ENCODE measurements around the gene NDUFAF8. TPM values are rescaled to one million over a fixed set of nuclear protein-coding genes. Genes with fewer than 3 reads are reported as not detected.

NDUFAF8 gene
- polyA plus RNA-seq, 1 donor from 2014 or later: 76.4 TPM

GRCh38 chr17:81286491-81287145 lies 47.5 kb downstream of the NDUFAF8 start:
- H2AFZ ChIP-seq (ENCODE audit: low read depth, low read length): no peak overlapping the region
- H4K20me1 ChIP-seq (ENCODE audit: insufficient read depth): no peaks in the 10 kb centered on the region
- no peak overlapping the region for H3K27ac ChIP-seq (ENCODE audit: low read length)
- no peaks in the 10 kb centered on the region for H3K27me3 ChIP-seq (ENCODE audit: insufficient read depth, low read depth, low read length)
- H3K9me3 ChIP-seq (ENCODE audit: low read length): no peaks in the 10 kb centered on the region
- H3K79me2 ChIP-seq (replicated peaks; ENCODE audit: insufficient read depth, low read length): peaks cover 5% of the 10 kb centered on the region
- no peak overlapping the region for H3K9ac ChIP-seq (ENCODE audit: low read length)
- H3K4me3 ChIP-seq (ENCODE audit: low read length): no peak overlapping the region
- H3K9me2 ChIP-seq (ENCODE audit: insufficient read depth, low read length): no peaks in the 10 kb centered on the region
- no peak for TF ChIP-seq EP300 (conservative IDR thresholded peaks at IDR 0.05; ENCODE audit: poor library complexity, severe bottlenecking)
- H3F3A ChIP-seq (ENCODE audit: insufficient read depth, low read length, poor library complexity, severe bottlenecking): no peaks in the 10 kb centered on the region
- no peak overlapping the region for H3K4me2 ChIP-seq (ENCODE audit: low read length)
- H3K36me3 ChIP-seq (ENCODE audit: insufficient read depth, low read length): no peaks in the 10 kb centered on the region

- no peaks in the 10 kb centered on the region for H3K36me3 ChIP-seq (ENCODE audit: insufficient read depth, low read length)
Measured at GRCh38 chr17:81287152-81287551, 48.0 kb downstream of the NDUFAF8 start.

More at GRCh38 chr17:81287152-81287551, 48.0 kb downstream of the NDUFAF8 start:
- Histone ChIP-seq H3K27me3 (ENCODE audit: insufficient read depth, low read depth, low read length) (no peaks in the 10 kb centered on the region), H4K20me1 (ENCODE audit: insufficient read depth) (no peaks in the 10 kb centered on the region), H3K4me2 (ENCODE audit: low read length) (no peak overlapping the region), H3K27ac (ENCODE audit: low read length) (no peak overlapping the region), H2AFZ (ENCODE audit: low read depth, low read length) (no peak overlapping the region), H3F3A (ENCODE audit: insufficient read depth, low read length, poor library complexity, severe bottlenecking) (no peaks in the 10 kb centered on the region), H3K9me2 (ENCODE audit: insufficient read depth, low read length) (no peaks in the 10 kb centered on the region), H3K4me3 (ENCODE audit: low read length) (no peak overlapping the region), H3K79me2 (replicated peaks; ENCODE audit: insufficient read depth, low read length) (peaks cover 5% of the 10 kb centered on the region), H3K9ac (ENCODE audit: low read length) (no peak overlapping the region), H3K9me3 (ENCODE audit: low read length) (no peaks in the 10 kb centered on the region)
- TF ChIP-seq RAD21 (conservative IDR thresholded peaks at IDR 0.05) (no peak), EP300 (conservative IDR thresholded peaks at IDR 0.05; ENCODE audit: poor library complexity, severe bottlenecking) (no peak), CTCF (IDR thresholded peaks at IDR 0.05; ENCODE audit: poor library complexity, severe bottlenecking) (no peak), SMC3 (conservative IDR thresholded peaks at IDR 0.05; ENCODE audit: poor library complexity) (no peak), TAF1 (IDR thresholded peaks at IDR 0.05; ENCODE audit: low read depth) (no peak), EZH2 (IDR thresholded peaks at IDR 0.05; ENCODE audit: borderline replicate concordance, insufficient read depth, low read length, poor library complexity, severe bottlenecking) (no peak), MXI1 (conservative IDR thresholded peaks at IDR 0.05; ENCODE audit: poor library complexity, severe bottlenecking) (no peak), REST (IDR thresholded peaks at IDR 0.05; ENCODE audit: borderline replicate concordance) (no peak), POLR2AphosphoS5 (IDR thresholded peaks at IDR 0.05) (no peak)

Measured in neural cell (in vitro differentiated cells).